CD8-positive, alpha-beta memory T cell (primary cell): ENCODE data around the gene NAT9. TPM values are rescaled to one million over a fixed set of nuclear protein-coding genes. Genes with fewer than 3 reads are reported as not detected.

ENCODE experiments used
- CTCF ChIA-PET: fragments of 350-600 bp; sonication (Branson Sonifier 250); formaldehyde crosslinking; loops from one replicate; lab custom pipeline; 2021; ENCODE audit warnings: antibody characterized with exemption; lab: Charles Lee
- POLR2A ChIA-PET: fragments of 350-600 bp; sonication (Branson Sonifier 250); formaldehyde crosslinking; loops from one replicate; lab custom pipeline; 2021; ENCODE audit warnings: antibody characterized with exemption; lab: Charles Lee
- DNase-seq, 5 donors: peaks; one replicate each; pipeline versions ENCODE4 v3.0.0 to v3.0.0-alpha.2; 2020 to 2022; ENCODE audit warnings: mixed read lengths in 1 of 5
- H3K27ac ChIP-seq: one replicate; pipeline ENCODE4 v1.7.0; 2013; ENCODE audit warnings: low read depth, mild to moderate bottlenecking, low read length, moderate library complexity
- H3K27me3 ChIP-seq: 2 replicates; pipeline ENCODE4 v1.7.0; 2013; ENCODE audit warnings: low read length, mild to moderate bottlenecking; ENCODE audit not compliant: insufficient read depth, poor library complexity, severe bottlenecking
- H3K36me3 ChIP-seq: 2 replicates; pipeline ENCODE4 v1.7.0; 2013; ENCODE audit warnings: mild to moderate bottlenecking, low read length, moderate library complexity; ENCODE audit not compliant: insufficient read depth
- H3K4me1 ChIP-seq: 2 replicates; pipeline ENCODE4 v1.7.0; 2013; ENCODE audit warnings: mild to moderate bottlenecking, low read length, moderate library complexity; ENCODE audit not compliant: insufficient read depth
- H3K4me3 ChIP-seq: 2 replicates; pipeline ENCODE4 v1.7.0; 2013; ENCODE audit warnings: mild to moderate bottlenecking, low read length
- H3K9me3 ChIP-seq: 2 replicates; pipeline ENCODE4 v1.7.0; 2013; ENCODE audit warnings: mild to moderate bottlenecking, low read length
- H3K27ac Mint-ChIP-seq, 8 donors: one replicate each; pipeline ENCODE4 v1.8.0; 2020 to 2021; ENCODE audit warnings: mixed read lengths in 8 of 8, mild to moderate bottlenecking in 6 of 8, inconsistent platforms in 3 of 8, moderate library complexity in 3 of 8
- H3K27me3 Mint-ChIP-seq, 2 donors: one replicate each; pipeline ENCODE4 v1.8.0; 2020 to 2021; ENCODE audit warnings: mixed read lengths in 2 of 2, mild to moderate bottlenecking in 1 of 2, moderate library complexity in 1 of 2
- H3K36me3 Mint-ChIP-seq, 3 donors: one replicate each; pipeline ENCODE4 v1.8.0; 2020 to 2021; ENCODE audit warnings: mixed read lengths in 3 of 3, inconsistent platforms in 1 of 3, mild to moderate bottlenecking in 1 of 3
- H3K4me1 Mint-ChIP-seq, 3 donors: one replicate each; pipeline ENCODE4 v1.8.0; 2020 to 2021; ENCODE audit warnings: mixed read lengths in 3 of 3, inconsistent platforms in 1 of 3, mild to moderate bottlenecking in 1 of 3
- H3K4me3 Mint-ChIP-seq, 7 donors: one replicate each; pipeline ENCODE4 v1.8.0; 2020 to 2021; ENCODE audit warnings: mixed read lengths in 7 of 7, mild to moderate bottlenecking in 6 of 7, moderate library complexity in 4 of 7, inconsistent platforms in 2 of 7
- H3K9me3 Mint-ChIP-seq, 5 donors: one replicate each; pipeline ENCODE4 v1.8.0; 2020 to 2022; ENCODE audit warnings: mixed read lengths in 5 of 5, mild to moderate bottlenecking in 3 of 5, moderate library complexity in 2 of 5, inconsistent platforms in 1 of 5
- polyA plus RNA-seq: library from polyadenylated mRNA; unstranded; fragments of 300-500 nt; fragmentation: Illumina TruSeq; gene quantifications from one replicate; pipeline ENCODE4 v1.2.3, GENCODE V29; 2021
- total RNA-seq, 2 experiments: library from RNA; stranded (reverse); gene quantifications; one replicate each; pipeline ENCODE4 v1.2.3, GENCODE V29; 2021

NAT9 gene
- total and polyA plus RNA-seq, 3 experiments from 2014 or later = 17.1 to 44.5 (median 42.7) TPM

- Histone ChIP-seq H3K27me3 (no peaks in the 10 kb centered on the region), H3K4me1 (peaks cover 62% of the 10 kb centered on the region), H3K4me3 (peak overlapping the region; percentile 98), H3K36me3 (no peaks in the 10 kb centered on the region), H3K9me3 (no peaks in the 10 kb centered on the region), H3K27ac (peak overlapping the region; percentile 63)
- Mint-ChIP-seq H3K27ac (peak overlapping the region; percentile 80 to 95 (median 91)), H3K4me3 (peak overlapping the region; percentile 91 to 99 (median 97)), H3K4me1 (peaks cover 49 to 57% (median 55%) of the 10 kb centered on the region in 3 donors), H3K36me3 (peaks cover 0 to 2% (median 2%) of the 10 kb centered on the region in 3 donors), H3K9me3 (no peaks in the 10 kb centered on the region), H3K27me3 (no peaks in the 10 kb centered on the region)
- ChIA-PET CTCF (interaction anchor here (0.6 to 9.1 kb wide), 24 partner anchors 8 to 330 kb away, joined by 3 to 203 read pairs (median 7); partner anchors contain the start of genes CD300LF, FDXR, GRIN2C and NAT9), POLR2A (interaction anchor here (0.5 to 4.0 kb wide), 13 partner anchors 9 to 139 kb away, joined by 3 to 39 read pairs (median 6); partner anchors contain the start of genes NAT9 and NHERF1)
- peak in 4 of 5 donors; percentile 41 to 68 (median 56) for DNase-seq
Measured at GRCh38 chr17:74737299-74738050, 38.7 kb downstream of the NAT9 start.

- peak within 1 kb of the TSS; percentile 98 for H3K4me3 ChIP-seq
- H3K4me1 ChIP-seq = peaks cover 58% of the 10 kb centered on the region
- no peaks in the 10 kb centered on the region for H3K36me3 ChIP-seq
- peaks cover 0 to 2% (median 2%) of the 10 kb centered on the region in 3 donors for H3K36me3 Mint-ChIP-seq
- no peaks in the 10 kb centered on the region for H3K9me3 ChIP-seq
- peak within 1 kb of the TSS; percentile 91 to 99 (median 97) for H3K4me3 Mint-ChIP-seq
- peaks cover 42 to 49% (median 48%) of the 10 kb centered on the region in 3 donors for H3K4me1 Mint-ChIP-seq
- H3K27ac ChIP-seq = peak within 1 kb of the TSS; percentile 63
- ChIA-PET POLR2A (interaction anchor here (0.6 to 4.0 kb wide), 9 partner anchors 9 to 140 kb away, joined by 3 to 39 read pairs (median 5); partner anchors contain the start of genes NAT9 and NHERF1), CTCF (interaction anchor here (0.6 to 9.1 kb wide), 37 partner anchors 9 to 293 kb away, joined by 3 to 203 read pairs (median 6); partner anchors contain the start of genes CD300LF, FDXR, GRIN2C and NAT9)
- DNase-seq = peak; percentile 38 to 70 (median 52)
- peak within 1 kb of the TSS; percentile 80 to 95 (median 91) for H3K27ac Mint-ChIP-seq
- no peaks in the 10 kb centered on the region for H3K27me3 ChIP-seq
- H3K27me3 Mint-ChIP-seq = no peaks in the 10 kb centered on the region
- H3K9me3 Mint-ChIP-seq = no peaks in the 10 kb centered on the region
Measured at GRCh38 chr17:74736513-74737298, 39.4 kb downstream of the NAT9 start, which contains the start of gene RAB37. Gene RAB37 (plus strand): TSS chr17:74737256. CDS start chr17:74737273, 17 bp downstream.

- H3K27me3 Mint-ChIP-seq = no peaks in the 10 kb centered on the region
- peak overlapping the region in 1 of 7 donors; percentile 48 for H3K4me3 Mint-ChIP-seq
- Histone ChIP-seq H3K4me1 (peaks cover 52% of the 10 kb centered on the region), H3K9me3 (no peaks in the 10 kb centered on the region), H3K36me3 (no peaks in the 10 kb centered on the region), H3K27me3 (no peaks in the 10 kb centered on the region), H3K4me3 (no peak overlapping the region), H3K27ac (no peak overlapping the region)
- peaks cover 25 to 31% (median 26%) of the 10 kb centered on the region in 3 donors for H3K4me1 Mint-ChIP-seq
- DNase-seq = no peak
- H3K36me3 Mint-ChIP-seq = peaks cover 0 to under 1% (median 0%) of the 10 kb centered on the region in 3 donors
- ChIA-PET POLR2A (no interaction called here), CTCF (interaction anchor here (1.6 to 9.1 kb wide), 3 partner anchors 13 to 76 kb away, joined by 3 to 203 read pairs (median 199); no protein-coding TSS in a partner anchor)
- H3K9me3 Mint-ChIP-seq = no peaks in the 10 kb centered on the region
- no peak overlapping the region for H3K27ac Mint-ChIP-seq
Measured at GRCh38 chr17:74734256-74734655, 41.9 kb downstream of the NAT9 start.

- Histone ChIP-seq H3K36me3 (no peaks in the 10 kb centered on the region), H3K4me1 (peaks cover 45% of the 10 kb centered on the region), H3K27ac (no peak overlapping the region), H3K4me3 (no peak overlapping the region), H3K9me3 (no peaks in the 10 kb centered on the region), H3K27me3 (no peaks in the 10 kb centered on the region)
- ChIA-PET POLR2A (no interaction called here), CTCF (interaction anchor here (2.0 kb wide), 1 partner anchor 76 kb away, joined by 6 read pairs; no protein-coding TSS in a partner anchor)
- H3K9me3 Mint-ChIP-seq = no peaks in the 10 kb centered on the region
- H3K27me3 Mint-ChIP-seq = no peaks in the 10 kb centered on the region
- no peak overlapping the region for H3K4me3 Mint-ChIP-seq
- no peaks in the 10 kb centered on the region for H3K36me3 Mint-ChIP-seq
- DNase-seq = peak in 2 of 5 donors; percentile 30 to 57
- no peak overlapping the region for H3K27ac Mint-ChIP-seq
- peaks cover 18 to 24% (median 19%) of the 10 kb centered on the region in 3 donors for H3K4me1 Mint-ChIP-seq
Measured at GRCh38 chr17:74733365-74734122, 42.6 kb downstream of the NAT9 start.

- Histone ChIP-seq H3K27me3 (no peaks in the 10 kb centered on the region), H3K4me3 (no peak overlapping the region), H3K9me3 (no peaks in the 10 kb centered on the region), H3K36me3 (no peaks in the 10 kb centered on the region), H3K4me1 (peaks cover 35% of the 10 kb centered on the region), H3K27ac (no peak overlapping the region)
- Mint-ChIP-seq H3K36me3 (no peaks in the 10 kb centered on the region), H3K27ac (no peak overlapping the region), H3K9me3 (no peaks in the 10 kb centered on the region), H3K4me1 (peaks cover 7 to 18% (median 8%) of the 10 kb centered on the region in 3 donors), H3K4me3 (no peak overlapping the region), H3K27me3 (no peaks in the 10 kb centered on the region)
- POLR2A ChIA-PET = interaction anchor here (0.6 kb wide), 1 partner anchor 24 kb away, joined by 3 read pairs; no protein-coding TSS in a partner anchor
- no peak for DNase-seq
- CTCF ChIA-PET = interaction anchor here (2.0 kb wide), 1 partner anchor 75 kb away, joined by 6 read pairs; no protein-coding TSS in a partner anchor
Measured at GRCh38 chr17:74732042-74732867, 43.9 kb downstream of the NAT9 start.

GRCh38 chr17:74731347-74731605 is 44.9 kb downstream of the NAT9 start:
- Histone ChIP-seq H3K9me3 (no peaks in the 10 kb centered on the region), H3K4me3 (no peak overlapping the region), H3K36me3 (no peaks in the 10 kb centered on the region), H3K27ac (no peak overlapping the region), H3K4me1 (peaks cover 32% of the 10 kb centered on the region), H3K27me3 (no peaks in the 10 kb centered on the region)
- Mint-ChIP-seq H3K27ac (peak overlapping the region in 1 of 8 donors; percentile 51), H3K4me1 (peaks cover 3 to 15% (median 5%) of the 10 kb centered on the region in 3 donors), H3K9me3 (no peaks in the 10 kb centered on the region), H3K4me3 (peak overlapping the region in 3 of 7 donors; percentile 42 to 82 (median 59)), H3K27me3 (no peaks in the 10 kb centered on the region), H3K36me3 (no peaks in the 10 kb centered on the region)
- CTCF ChIA-PET = interaction anchor here (2.2 kb wide), 1 partner anchor 74 kb away, joined by 9 read pairs; no protein-coding TSS in a partner anchor
- POLR2A ChIA-PET = interaction anchor here (1.5 kb wide), 1 partner anchor 23 kb away, joined by 4 read pairs; no protein-coding TSS in a partner anchor
- peak in 1 of 5 donors; percentile 48 for DNase-seq
